Measurements from ENCODE around the gene OR2AJ1.
"Not testable (repeated sequence)": the region's sequence is repeated elsewhere in the genome, so short reads cannot be mapped to it uniquely, and the experiment has no call there.

OR2AJ1 gene

GRCh38 chr1:247933989-247934388, 9.3 kb downstream of the OR2AJ1 start:
- TF ChIP-seq, protein P1, sequence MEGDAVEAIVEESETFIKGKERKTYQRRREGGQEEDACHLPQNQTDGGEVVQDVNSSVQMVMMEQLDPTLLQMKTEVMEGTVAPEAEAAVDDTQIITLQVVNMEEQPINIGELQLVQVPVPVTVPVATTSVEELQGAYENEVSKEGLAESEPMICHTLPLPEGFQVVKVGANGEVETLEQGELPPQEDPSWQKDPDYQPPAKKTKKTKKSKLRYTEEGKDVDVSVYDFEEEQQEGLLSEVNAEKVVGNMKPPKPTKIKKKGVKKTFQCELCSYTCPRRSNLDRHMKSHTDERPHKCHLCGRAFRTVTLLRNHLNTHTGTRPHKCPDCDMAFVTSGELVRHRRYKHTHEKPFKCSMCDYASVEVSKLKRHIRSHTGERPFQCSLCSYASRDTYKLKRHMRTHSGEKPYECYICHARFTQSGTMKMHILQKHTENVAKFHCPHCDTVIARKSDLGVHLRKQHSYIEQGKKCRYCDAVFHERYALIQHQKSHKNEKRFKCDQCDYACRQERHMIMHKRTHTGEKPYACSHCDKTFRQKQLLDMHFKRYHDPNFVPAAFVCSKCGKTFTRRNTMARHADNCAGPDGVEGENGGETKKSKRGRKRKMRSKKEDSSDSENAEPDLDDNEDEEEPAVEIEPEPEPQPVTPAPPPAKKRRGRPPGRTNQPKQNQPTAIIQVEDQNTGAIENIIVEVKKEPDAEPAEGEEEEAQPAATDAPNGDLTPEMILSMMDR (IDR thresholded peaks at IDR 0.05; ENCODE audit: low read depth, low read length) = no peak
- DNase-seq (ENCODE audit: extremely low read depth, low read depth) = no peak

GRCh38 chr1:247935781-247936180, 11.1 kb downstream of the OR2AJ1 start:
- DNase-seq (ENCODE audit: extremely low read depth, low read depth) = no peak
- TF ChIP-seq, protein P1 (IDR thresholded peaks at IDR 0.05; ENCODE audit: low read depth, low read length) = no peak

GRCh38 chr1:247936415-247936814, 11.7 kb downstream of the OR2AJ1 start:
- TF ChIP-seq, protein P1 (IDR thresholded peaks at IDR 0.05; ENCODE audit: low read depth, low read length) = no peak
- no peak for DNase-seq (ENCODE audit: extremely low read depth, low read depth)

- not testable (repeated sequence) for DNase-seq (ENCODE audit: extremely low read depth, low read depth)
Measured at GRCh38 chr1:247936965-247937734, 12.5 kb downstream of the OR2AJ1 start.

DNA sequence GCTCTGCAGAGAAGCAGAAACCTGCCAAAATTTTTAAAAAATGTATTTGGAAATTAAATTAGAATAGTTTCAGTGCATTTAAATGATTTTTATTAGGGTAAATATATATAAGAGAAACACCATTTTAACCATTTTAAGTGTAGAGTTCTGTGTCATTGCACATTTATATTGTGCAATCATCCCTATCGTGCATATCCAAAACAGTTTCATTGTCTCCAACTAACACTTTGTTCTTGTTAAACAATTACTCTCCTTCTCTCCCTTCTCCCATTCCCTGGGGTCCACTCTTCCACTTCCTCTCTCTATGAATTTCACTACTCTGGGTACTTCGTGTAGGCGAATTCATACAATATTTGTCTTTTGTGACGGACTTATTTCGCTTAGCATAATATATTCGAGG, 17.9 kb downstream of the OR2AJ1 start:
- TF ChIP-seq, protein P1 (IDR thresholded peaks at IDR 0.05; ENCODE audit: low read depth, low read length) = no peak
- no peak for DNase-seq (ENCODE audit: extremely low read depth, low read depth)

GRCh38 chr1:247948558-247948957, 23.9 kb downstream of the OR2AJ1 start, which contains the start of gene OR2L8:
Gene OR2L8, plus strand, starts transcription at chr1:247948858. Its CDS starts 0 bp downstream, at chr1:247948858.
- TF ChIP-seq, protein P1 (IDR thresholded peaks at IDR 0.05; ENCODE audit: low read depth, low read length) = no peak
- no peak for DNase-seq (ENCODE audit: extremely low read depth, low read depth)

GRCh38 chr1:247953408-247953807, 28.7 kb downstream of the OR2AJ1 start:
- no peak for DNase-seq (ENCODE audit: extremely low read depth, low read depth)
- TF ChIP-seq, protein P1 (IDR thresholded peaks at IDR 0.05; ENCODE audit: low read depth, low read length) = no peak

DNA sequence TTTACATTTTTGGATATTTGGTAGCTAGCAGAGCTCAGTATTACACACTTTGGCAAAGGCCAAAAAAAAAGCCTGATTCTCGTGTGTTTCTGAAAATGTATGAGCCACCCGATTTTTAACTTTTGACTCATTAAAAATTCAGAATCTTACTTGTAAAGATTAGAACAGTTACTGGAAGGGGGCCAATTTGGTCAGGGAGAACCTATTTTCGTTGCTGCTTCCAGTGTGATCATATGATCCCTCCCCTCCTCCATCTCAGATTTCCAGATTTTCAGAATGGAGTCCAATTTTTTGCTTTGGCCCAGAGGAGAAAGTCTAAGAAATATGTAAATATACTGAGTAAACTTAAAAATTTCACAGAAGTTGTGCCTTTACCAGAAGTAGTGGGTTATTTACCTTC, 37.1 kb downstream of the OR2AJ1 start:
- no peak for DNase-seq (ENCODE audit: extremely low read depth, low read depth)
- TF ChIP-seq, protein P1 (IDR thresholded peaks at IDR 0.05; ENCODE audit: low read depth, low read length) = no peak

Data from AG09319 (cell line).